Fibroblast of lung (primary cell): ENCODE measurements around the gene DESI1.

Source experiments
- CTCF ChIP-seq, 2 donors: IDR thresholded peaks in 1 of 2; conservative IDR thresholded peaks in 1 of 2; 1 replicate in 1 of 2; 2 replicates in 1 of 2; pipeline ENCODE4 v1.5.1; 2011 to 2012; ENCODE audit warnings: low read length in 2 of 2, control low read depth in 1 of 2, inconsistent platforms in 1 of 2, low read depth in 1 of 2, mild to moderate bottlenecking in 1 of 2
- EZH2 ChIP-seq: IDR thresholded peaks from 2 replicates; pipeline ENCODE4 v1.5.1; 2012; ENCODE audit warnings: low read length, control low read depth, mild to moderate bottlenecking; ENCODE audit errors: missing control alignments

- TF ChIP-seq CTCF (conservative IDR thresholded peaks at IDR 0.05 in 1 of 2, IDR thresholded peaks at IDR 0.05 in 1 of 2; ENCODE audit: low read depth in 1 of 2, low read length in 2 of 2) (peak; percentile 55 to 78), EZH2 (no peak)
Observed at GRCh38 chr22:41576877-41577276, 44.0 kb downstream of the DESI1 start.
